MM.1S (cell line): ENCODE data around the gene RNF2.

Source experiments
- CTCF ChIP-seq: fragments of 300-600 bp; sonication (generic); IDR thresholded peaks from 2 replicates; pipeline ENCODE4 v1.5.1; 2016; ENCODE audit warnings: antibody characterized with exemption, low read length, mixed read lengths
- EZH2 ChIP-seq: fragments of 300-600 bp; sonication (generic); optimal IDR thresholded peaks from 2 replicates; pipeline ENCODE3; 2017; ENCODE audit warnings: low read depth, mild to moderate bottlenecking, antibody characterized with exemption, low read length, mixed read lengths
- EZH2phosphoT487 ChIP-seq: fragments of 300-600 bp; sonication (generic); IDR thresholded peaks from 2 replicates; pipeline ENCODE4 v1.6.1; 2018; ENCODE audit warnings: antibody characterized with exemption, low read length

GRCh38 chr1:185016880-185017279 lies 28.5 kb upstream of the RNF2 start:
- TF ChIP-seq CTCF (no peak), EZH2 (no peak), EZH2phosphoT487 (no peak)
